Ovary (tissue), 9 donors: ENCODE results near the gene TIRAP. TPM values are rescaled to one million over a fixed set of nuclear protein-coding genes. Genes with fewer than 3 reads are reported as not detected.

Experiments used
- DNase-seq, 5 donors: peaks; one replicate each; pipeline ENCODE4 v3.0.0-alpha.2; 2019 to 2020
- H3K27ac ChIP-seq, 2 donors: fragments of 200-600 bp; one replicate each; pipeline versions ENCODE4 v1.5.1 to v1.8.0; 2019 to 2022
- H3K27me3 ChIP-seq: fragments of 200-600 bp; one replicate; pipeline ENCODE4 v1.8.0; 2022
- H3K36me3 ChIP-seq: fragments of 200-600 bp; sonication (generic); one replicate; pipeline ENCODE4 v1.5.1; 2019
- H3K4me1 ChIP-seq: one replicate; pipeline ENCODE4 v1.8.1; 2013; ENCODE audit warnings: mild to moderate bottlenecking, moderate library complexity; ENCODE audit not compliant: insufficient read depth
- H3K4me3 ChIP-seq: fragments of 200-600 bp; sonication (generic); one replicate; pipeline ENCODE4 v1.5.1; 2017
- H3K9me3 ChIP-seq, 2 donors: fragments of 200-600 bp in 1 of 2; sonication (generic) in 1 of 2; one replicate each; pipeline versions ENCODE4 v1.5.1 to v1.8.1; 2013 to 2019; ENCODE audit warnings: mild to moderate bottlenecking in 1 of 2, moderate library complexity in 1 of 2
- CTCF ChIP-seq, 3 donors: fragments of 450-650 bp in 2 of 3; fragments of 200-600 bp in 1 of 3; IDR thresholded peaks; one replicate each; pipeline versions ENCODE4 v1.5.1 to v1.8.0; 2016 to 2022; ENCODE audit warnings: antibody characterized with exemption in 3 of 3, mild to moderate bottlenecking in 1 of 3
- EP300 ChIP-seq: sonication (generic); formaldehyde crosslinking; IDR thresholded peaks from one replicate; pipeline ENCODE4 v1.6.1; 2017; ENCODE audit warnings: antibody characterized with exemption
- POLR2A ChIP-seq: fragments of 450-650 bp; IDR thresholded peaks from one replicate; pipeline ENCODE4 v1.6.1; 2017; ENCODE audit warnings: antibody characterized with exemption, mild to moderate bottlenecking, moderate library complexity
- WGBS, 3 donors: extraction: QIAGEN DNeasy Blood & Tissue Kit in 1 of 3; methylation state at CpG; one replicate each; pipeline versions ENCODE4 v1.1.5 to v1.1.7; 2013 to 2017; 5-methylcytosine and 5-hydroxymethylcytosine counted together
- intact Hi-C, 4 donors: fragments of 100-400 bp; cut with DNase I; formaldehyde crosslinking; loops; one replicate each; pipeline versions ENCODE4 v1.11.0 to v1.15.1; 2022 to 2023
- polyA plus RNA-seq, 2 donors: library from polyadenylated mRNA; stranded (reverse); fragments of 200-250 nt in 1 of 2; fragments of 350-450 nt in 1 of 2; fragmentation: Illumina TruSeq in 1 of 2; extraction: RNeasy Lipid Tissue Mini Kit (QIAGEN cat#74804) in 1 of 2; gene quantifications; one replicate each; pipeline ENCODE4 v1.2.3, GENCODE V29; 2013 to 2014
- small RNA-seq: library from RNA; depleted of rRNA; stranded (forward); fragments of <200 nt; gene quantifications from one replicate; pipeline ENCODE3, GENCODE V24; 2016
- total RNA-seq, 7 donors: library from RNA; depleted of rRNA in 2 of 7; stranded (reverse); fragments of >200 nt in 2 of 7; fragmentation: NEBNext Ultra II Directional in 3 of 7; extraction: Animal tissue kit (Norgen Biotek cat#: 25700) in 3 of 7; gene quantifications; one replicate each; pipeline versions ENCODE4 v1.1.0 to v1.2.4, GENCODE V29; 2016 to 2023
- donor health status: DM: no; HTN: no; CAD: no; lungs with moderate emphysema.
- donor health status: DM: no; HTN: no; CAD: no.
- donor health status: Bipolar disorder and iron deficiency.
- donor health status: DM: yes; HTN: yes; CAD: no.
- donor health status: DM: no; HTN: no; CAD: no.
- donor health status: DM: yes; HTN: yes; CAD: no.

The TIRAP gene
- total and polyA plus RNA-seq, 9 donors, result 7.6 to 16.0 (median 14.5) TPM

GRCh38 chr11:126341760-126342161, 58.9 kb downstream of the TIRAP start:
- WGBS, 3 donors, result 84 to 87% (median 86%) methylated on average over 3 of the region's 3 CpGs
- intact Hi-C loops, result no loop called here
- no peaks in the 10 kb centered on the region for H3K36me3 ChIP-seq

GRCh38 chr11:126343051-126343450, 60.2 kb downstream of the TIRAP start:
- 95 to 98% (median 95%) methylated on average over 16 of the region's 16 CpGs for WGBS, 3 donors
- no peaks in the 10 kb centered on the region for H3K36me3 ChIP-seq
- DNase-seq, result peak in 3 of 5 donors; percentile 29 to 39 (median 38)
- intact Hi-C loops, result no loop called here
- H3K9me3 ChIP-seq, result no peaks in the 10 kb centered on the region
- H3K4me3 ChIP-seq, result no peak overlapping the region
- H3K27me3 ChIP-seq, result no peaks in the 10 kb centered on the region
- H3K4me1 ChIP-seq, result peaks cover 26% of the 10 kb centered on the region
- TF ChIP-seq EP300 (no peak), POLR2A (no peak), CTCF (IDR thresholded peaks at IDR 0.05) (no peak)
- peak overlapping the region in 1 of 2 donors; percentile 81 for H3K27ac ChIP-seq

More at GRCh38 chr11:126341760-126342161, 58.9 kb downstream of the TIRAP start:
- H3K4me1 ChIP-seq, result peaks cover 21% of the 10 kb centered on the region
- peak overlapping the region in 1 of 2 donors; percentile 0 for H3K27ac ChIP-seq
- DNase-seq, result peak in 2 of 5 donors; percentile 10 to 26
- no peak for TF ChIP-seq POLR2A
- TF ChIP-seq CTCF (IDR thresholded peaks at IDR 0.05), result no peak
- TF ChIP-seq EP300, result no peak
- no peaks in the 10 kb centered on the region for H3K9me3 ChIP-seq
- no peak overlapping the region for H3K4me3 ChIP-seq
- H3K27me3 ChIP-seq, result no peaks in the 10 kb centered on the region

Small RNAs within 50 kb of the gene (small RNA-seq; reads per million reads assigned to genes)
- not detected for gene RN7SL351P

Other genes starting within 250 kb of the TIRAP start
- 100 to 1,000 TPM in 5 of 7 donors, 10 to 100 TPM in 2; 46.3 to 211 (median 137) TPM for gene CDON, start 220.2 kb upstream of the TIRAP start, total RNA-seq
- 10 to 100 TPM; 15.0 to 42.7 TPM for gene CDON, start 220.2 kb upstream of the TIRAP start, polyA plus RNA-seq
- 10 to 100 TPM; 18.2 to 29.0 (median 26.2) TPM for gene RPUSD4, start 71.4 kb upstream of the TIRAP start, total RNA-seq
- gene RPUSD4, start 71.4 kb upstream of the TIRAP start, polyA plus RNA-seq, result 10 to 100 TPM; 21.6 to 30.3 TPM
- gene FAM118B, start 71.3 kb upstream of the TIRAP start, total RNA-seq, result 10 to 100 TPM in 6 of 7 donors, 1 to 10 TPM in 1; 7.3 to 18.5 (median 12.7) TPM
- gene FAM118B, start 71.3 kb upstream of the TIRAP start, polyA plus RNA-seq, result 10 to 100 TPM in 1 of 2 donors, 1 to 10 TPM in 1; 7.4 to 18.9 TPM
- 100 to 1,000 TPM in 2 of 7 donors, 10 to 100 TPM in 5; 45.3 to 113 (median 86.0) TPM for gene SRPRA, start 14.2 kb upstream of the TIRAP start, total RNA-seq
- 100 to 1,000 TPM in 1 of 2 donors, 10 to 100 TPM in 1; 50.1 to 115 TPM for gene SRPRA, start 14.2 kb upstream of the TIRAP start, polyA plus RNA-seq
- 10 to 100 TPM; 10.3 to 24.8 (median 17.3) TPM for gene FOXRED1, start 13.9 kb upstream of the TIRAP start, total RNA-seq
- gene FOXRED1, start 13.9 kb upstream of the TIRAP start, polyA plus RNA-seq, result 10 to 100 TPM; 15.2 to 18.8 TPM
- 10 to 100 TPM in 6 of 7 donors, 1 to 10 TPM in 1; 6.6 to 17.2 (median 13.5) TPM for gene DCPS, start 21.0 kb downstream of the TIRAP start, total RNA-seq
- 10 to 100 TPM; 12.4 to 17.2 TPM for gene DCPS, start 21.0 kb downstream of the TIRAP start, polyA plus RNA-seq
- 100 to 1,000 TPM in 4 of 7 donors, 10 to 100 TPM in 3; 75.8 to 300 (median 135) TPM for gene ST3GAL4, start 72.6 kb downstream of the TIRAP start, total RNA-seq
- 100 to 1,000 TPM; 117 to 120 TPM for gene ST3GAL4, start 72.6 kb downstream of the TIRAP start, polyA plus RNA-seq